Measurements from ENCODE around the gene LCP2. TPM values are rescaled to one million over a fixed set of nuclear protein-coding genes. Genes with fewer than 3 reads are reported as not detected.

The LCP2 gene
- total RNA-seq, 2 donors from 2014 or later: 56.9 to 76.5 TPM

DNA sequence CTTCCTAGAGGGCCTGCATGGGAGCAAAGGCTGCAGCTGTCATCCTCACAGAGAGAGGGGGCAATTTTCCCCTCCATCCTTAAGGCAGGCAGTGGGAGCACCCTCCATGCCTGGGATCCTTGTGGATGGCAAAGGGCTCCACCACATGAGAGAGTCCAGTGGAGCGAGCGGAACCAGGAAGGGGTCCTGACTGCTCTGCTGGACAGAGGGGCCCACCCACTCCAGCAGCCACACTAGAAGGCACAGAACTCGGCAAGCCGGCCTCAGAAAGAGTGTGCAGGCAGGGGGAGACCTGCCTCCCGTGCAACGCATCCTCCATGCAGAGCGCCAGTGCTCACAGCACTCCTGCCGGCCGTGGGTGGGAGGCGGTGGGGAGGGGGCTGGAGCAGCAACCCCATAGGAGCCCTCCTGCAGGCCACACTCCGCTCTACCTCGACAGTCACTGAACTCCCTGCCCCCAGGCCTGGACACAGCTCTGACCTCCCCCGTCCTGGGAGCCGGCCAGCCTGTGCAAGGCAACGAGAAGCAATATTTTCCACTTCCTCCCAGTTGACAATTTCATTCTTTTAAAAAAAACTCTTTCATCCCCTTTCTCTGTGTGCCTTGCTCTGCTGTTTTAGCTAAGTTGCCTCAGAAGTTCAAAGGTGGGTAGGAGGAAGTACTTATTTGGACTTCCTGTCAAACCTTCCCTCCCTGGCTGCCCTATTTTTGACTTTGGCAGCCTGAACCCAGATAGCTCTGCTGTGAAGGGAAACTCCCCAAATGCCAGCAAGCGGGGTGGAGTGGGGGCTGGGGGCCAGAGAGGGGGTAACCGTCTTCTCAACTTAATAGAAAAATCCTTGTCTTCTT is 5.3 kb upstream of the LCP2 start:
- Histone ChIP-seq H3K9me3 (no peaks in the 10 kb centered on the region), H3K4me3 (no peak overlapping the region), H3K27ac (no peak overlapping the region), H3K4me1 (ENCODE audit: control insufficient read depth in 1 of 2, low read depth in 2 of 2) (peaks cover 14 to 37% of the 10 kb centered on the region in 2 donors), H3K36me3 (no peaks in the 10 kb centered on the region), H3K27me3 (replicated peaks; ENCODE audit: insufficient read depth) (no peaks in the 10 kb centered on the region)
- no peak for DNase-seq (ENCODE audit: low spot score)
- TF ChIP-seq, protein P1, sequence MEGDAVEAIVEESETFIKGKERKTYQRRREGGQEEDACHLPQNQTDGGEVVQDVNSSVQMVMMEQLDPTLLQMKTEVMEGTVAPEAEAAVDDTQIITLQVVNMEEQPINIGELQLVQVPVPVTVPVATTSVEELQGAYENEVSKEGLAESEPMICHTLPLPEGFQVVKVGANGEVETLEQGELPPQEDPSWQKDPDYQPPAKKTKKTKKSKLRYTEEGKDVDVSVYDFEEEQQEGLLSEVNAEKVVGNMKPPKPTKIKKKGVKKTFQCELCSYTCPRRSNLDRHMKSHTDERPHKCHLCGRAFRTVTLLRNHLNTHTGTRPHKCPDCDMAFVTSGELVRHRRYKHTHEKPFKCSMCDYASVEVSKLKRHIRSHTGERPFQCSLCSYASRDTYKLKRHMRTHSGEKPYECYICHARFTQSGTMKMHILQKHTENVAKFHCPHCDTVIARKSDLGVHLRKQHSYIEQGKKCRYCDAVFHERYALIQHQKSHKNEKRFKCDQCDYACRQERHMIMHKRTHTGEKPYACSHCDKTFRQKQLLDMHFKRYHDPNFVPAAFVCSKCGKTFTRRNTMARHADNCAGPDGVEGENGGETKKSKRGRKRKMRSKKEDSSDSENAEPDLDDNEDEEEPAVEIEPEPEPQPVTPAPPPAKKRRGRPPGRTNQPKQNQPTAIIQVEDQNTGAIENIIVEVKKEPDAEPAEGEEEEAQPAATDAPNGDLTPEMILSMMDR (IDR thresholded peaks at IDR 0.05): no peak
- ATAC-seq (ENCODE audit: insufficient number of reproducible peaks, low FRiP score, low read depth): no peak

DNA sequence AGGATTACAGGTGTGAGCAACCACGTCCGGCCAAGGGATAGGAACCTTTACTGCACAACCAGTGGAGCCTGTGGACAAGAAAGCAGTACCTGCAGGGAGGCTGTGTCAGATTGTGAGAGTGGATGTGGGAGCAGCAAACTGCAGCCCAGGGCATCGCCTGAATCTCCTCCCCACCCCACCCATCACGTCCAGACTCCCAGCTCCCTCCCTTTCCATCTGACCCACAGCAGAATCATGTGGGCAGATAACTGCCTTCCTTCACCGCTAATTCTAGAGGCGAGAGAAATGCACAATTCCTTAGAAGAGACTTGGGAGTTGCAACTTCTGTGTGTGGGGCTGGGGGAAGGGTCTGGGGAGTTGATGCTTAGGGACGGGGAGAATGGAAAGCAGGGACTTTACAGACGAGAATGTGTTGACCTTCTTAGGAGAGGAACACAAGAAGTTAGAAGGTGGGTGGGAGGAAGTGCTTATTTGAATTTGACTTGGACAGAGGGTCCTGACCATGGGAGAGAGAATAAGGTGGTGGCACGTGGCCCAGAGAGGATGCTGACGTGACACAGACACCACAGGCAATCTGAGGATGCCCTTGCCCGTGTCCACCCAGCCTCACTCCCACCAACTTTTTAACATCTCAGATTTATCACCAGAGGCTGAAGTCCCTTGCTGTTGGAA is 4.5 kb upstream of the LCP2 start:
- ATAC-seq (ENCODE audit: insufficient number of reproducible peaks, low FRiP score, low read depth) (no peak), DNase-seq (ENCODE audit: low spot score) (no peak)
- H3K9me3 ChIP-seq: no peaks in the 10 kb centered on the region
- TF ChIP-seq, protein P1 (IDR thresholded peaks at IDR 0.05): no peak
- no peaks in the 10 kb centered on the region for H3K27me3 ChIP-seq (replicated peaks; ENCODE audit: insufficient read depth)
- no peaks in the 10 kb centered on the region for H3K36me3 ChIP-seq
- no peak overlapping the region for H3K27ac ChIP-seq
- no peak overlapping the region for H3K4me3 ChIP-seq
- peaks cover 10 to 30% of the 10 kb centered on the region in 2 donors for H3K4me1 ChIP-seq (ENCODE audit: control insufficient read depth in 1 of 2, low read depth in 2 of 2)

DNA sequence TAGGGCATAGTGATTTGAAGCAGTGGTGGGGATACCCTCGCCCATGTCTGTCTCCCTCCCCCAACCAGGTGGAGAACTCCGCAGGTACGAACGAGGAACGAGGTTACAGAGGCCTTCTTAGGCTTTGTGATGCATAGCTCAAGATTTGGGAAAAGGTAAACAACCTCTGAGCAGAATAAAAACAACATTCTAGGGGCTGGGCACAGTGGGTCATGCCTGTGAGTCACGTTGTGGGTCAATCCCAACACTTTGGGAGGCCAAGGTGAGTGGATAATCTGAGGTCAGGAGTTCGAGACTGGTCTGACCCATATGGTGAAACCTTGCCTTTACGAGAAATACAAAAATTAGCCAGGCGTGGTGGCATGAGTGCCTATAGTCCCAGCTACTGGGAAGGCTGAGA is 3.6 kb upstream of the LCP2 start:
- Histone ChIP-seq H3K4me3 (no peak overlapping the region), H3K27ac (no peak overlapping the region), H3K9me3 (no peaks in the 10 kb centered on the region), H3K4me1 (ENCODE audit: control insufficient read depth in 1 of 2, low read depth in 2 of 2) (peaks cover 5 to 20% of the 10 kb centered on the region in 2 donors), H3K36me3 (no peaks in the 10 kb centered on the region), H3K27me3 (replicated peaks; ENCODE audit: insufficient read depth) (no peaks in the 10 kb centered on the region)
- no peak for DNase-seq (ENCODE audit: low spot score)
- ATAC-seq (ENCODE audit: insufficient number of reproducible peaks, low FRiP score, low read depth): no peak
- TF ChIP-seq, protein P1 (IDR thresholded peaks at IDR 0.05): no peak

DNA sequence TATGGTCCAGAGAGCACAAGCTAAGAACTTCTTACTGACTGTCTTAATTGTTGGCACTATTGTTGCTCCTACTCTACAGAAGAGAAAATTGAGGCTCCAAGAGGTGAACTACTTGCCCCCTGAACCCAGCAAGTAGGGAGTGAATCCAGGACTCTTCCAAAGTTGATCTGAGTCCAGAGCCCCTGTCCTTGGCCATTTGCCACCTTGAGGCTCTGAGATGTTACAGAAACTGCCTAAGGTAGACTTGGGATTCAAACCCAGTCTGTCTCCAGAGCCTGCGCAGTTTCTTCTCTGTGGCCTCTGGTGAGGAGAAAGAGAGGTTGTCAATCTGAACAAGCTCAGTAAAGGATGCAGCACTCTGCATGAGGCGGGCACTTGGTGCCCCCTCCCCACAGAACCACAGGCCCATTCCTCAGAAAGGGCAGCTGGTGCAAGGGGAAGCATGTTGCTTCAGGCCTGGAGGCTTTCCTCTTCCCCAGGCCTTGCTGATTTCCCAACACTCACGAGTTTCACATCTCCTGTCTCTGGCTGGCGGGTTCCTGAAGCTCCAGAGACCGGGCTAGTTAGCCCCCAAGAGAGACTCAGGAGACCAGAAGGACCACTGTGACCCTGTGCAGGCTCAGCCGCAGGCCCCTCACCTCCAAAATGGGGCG is 2.9 kb upstream of the LCP2 start:
- TF ChIP-seq, protein P1 (IDR thresholded peaks at IDR 0.05): no peak
- H3K27ac ChIP-seq: no peak overlapping the region
- H3K36me3 ChIP-seq: no peaks in the 10 kb centered on the region
- DNase-seq (ENCODE audit: low spot score) (no peak), ATAC-seq (ENCODE audit: insufficient number of reproducible peaks, low FRiP score, low read depth) (no peak)
- no peaks in the 10 kb centered on the region for H3K9me3 ChIP-seq
- H3K4me1 ChIP-seq (ENCODE audit: control insufficient read depth in 1 of 2, low read depth in 2 of 2): peaks cover 5 to 14% of the 10 kb centered on the region in 2 donors
- H3K27me3 ChIP-seq (replicated peaks; ENCODE audit: insufficient read depth): no peaks in the 10 kb centered on the region
- H3K4me3 ChIP-seq: no peak overlapping the region

Data from thoracic aorta (tissue), 2 donors.